GM13977 (cell line): ENCODE data around the gene DIP2A.

Experiments
- DNase-seq: peaks from one replicate; pipeline ENCODE4 v3.0.0; 2012; ENCODE audit warnings: low spot score
- in situ Hi-C: fragments of 300-500 bp; cut with MboI; formaldehyde crosslinking; loops from one replicate; pipeline ENCODE4 v1.12.0; 2022; ENCODE audit warnings: low sequenced_read_pairs, low pct_unique_long_range_greater_than_20kb, mixed read lengths, inconsistent platforms; ENCODE audit not compliant: unreplicated experiment
- TF ChIP-seq, protein P1 (sequence below): IDR thresholded peaks from 2 replicates; pipeline ENCODE4 v1.5.1; 2012; ENCODE audit warnings: mild to moderate bottlenecking, control low read depth; ENCODE audit not compliant: insufficient read depth; ENCODE audit errors: extremely low read depth, missing control alignments

The DIP2A gene

DNA sequence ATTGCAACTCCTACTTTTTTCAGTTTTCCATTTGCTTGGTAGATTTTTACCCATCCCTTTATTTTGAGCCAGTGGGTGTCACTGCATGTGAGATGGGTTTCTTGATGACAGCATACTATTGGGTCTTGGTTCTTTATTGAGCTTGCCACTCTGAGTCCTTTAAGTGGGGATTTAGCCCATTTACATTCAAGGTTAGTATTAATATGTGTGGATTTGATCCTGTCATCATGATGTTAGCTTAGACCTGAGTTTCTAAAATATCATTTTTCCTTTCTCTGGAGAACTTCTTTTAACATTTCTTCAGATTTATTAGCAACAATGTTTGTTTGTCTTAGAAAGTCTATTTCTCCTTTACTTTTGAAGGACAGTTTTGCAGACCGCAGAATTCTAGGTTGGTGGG, 158.0 kb downstream of the DIP2A start:
- DNase-seq: no peak
- TF ChIP-seq, protein P1, sequence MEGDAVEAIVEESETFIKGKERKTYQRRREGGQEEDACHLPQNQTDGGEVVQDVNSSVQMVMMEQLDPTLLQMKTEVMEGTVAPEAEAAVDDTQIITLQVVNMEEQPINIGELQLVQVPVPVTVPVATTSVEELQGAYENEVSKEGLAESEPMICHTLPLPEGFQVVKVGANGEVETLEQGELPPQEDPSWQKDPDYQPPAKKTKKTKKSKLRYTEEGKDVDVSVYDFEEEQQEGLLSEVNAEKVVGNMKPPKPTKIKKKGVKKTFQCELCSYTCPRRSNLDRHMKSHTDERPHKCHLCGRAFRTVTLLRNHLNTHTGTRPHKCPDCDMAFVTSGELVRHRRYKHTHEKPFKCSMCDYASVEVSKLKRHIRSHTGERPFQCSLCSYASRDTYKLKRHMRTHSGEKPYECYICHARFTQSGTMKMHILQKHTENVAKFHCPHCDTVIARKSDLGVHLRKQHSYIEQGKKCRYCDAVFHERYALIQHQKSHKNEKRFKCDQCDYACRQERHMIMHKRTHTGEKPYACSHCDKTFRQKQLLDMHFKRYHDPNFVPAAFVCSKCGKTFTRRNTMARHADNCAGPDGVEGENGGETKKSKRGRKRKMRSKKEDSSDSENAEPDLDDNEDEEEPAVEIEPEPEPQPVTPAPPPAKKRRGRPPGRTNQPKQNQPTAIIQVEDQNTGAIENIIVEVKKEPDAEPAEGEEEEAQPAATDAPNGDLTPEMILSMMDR: no peak
- in situ Hi-C loops: no loop called here

DNA sequence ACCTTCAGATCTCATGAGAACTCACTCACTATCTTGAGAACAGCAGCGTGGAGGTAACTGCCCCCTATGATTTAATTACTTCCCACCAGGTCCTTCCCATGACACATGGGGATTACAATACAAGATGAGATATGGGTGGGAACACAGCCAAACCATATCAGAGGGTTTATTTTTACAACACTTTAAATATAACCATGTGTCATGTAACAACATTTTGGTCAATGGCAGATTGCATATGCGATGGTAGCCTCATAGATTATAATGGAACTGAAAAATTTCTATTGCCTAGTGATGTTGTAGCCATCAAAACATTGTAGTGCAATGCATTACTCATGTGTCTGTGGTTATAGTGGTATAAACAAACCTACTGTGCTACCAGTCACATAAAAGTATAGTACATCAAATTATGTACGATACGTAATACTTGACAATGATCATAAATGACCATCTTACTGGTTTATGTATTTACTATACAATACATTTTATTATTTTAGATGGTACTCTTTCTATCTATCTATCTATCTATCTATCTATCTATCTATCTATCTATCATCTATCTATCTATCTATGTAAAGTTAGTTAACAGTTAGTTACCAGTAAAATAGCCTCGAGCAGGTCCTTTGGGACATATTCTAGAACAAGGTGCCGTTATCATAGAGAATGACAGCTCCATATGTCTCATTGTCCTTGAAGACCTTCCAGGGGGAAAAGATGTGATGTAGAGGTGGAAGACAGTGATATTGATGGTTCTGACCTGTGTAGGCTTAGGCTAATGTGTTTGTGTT, 158.8 kb downstream of the DIP2A start:
- no peak for DNase-seq
- in situ Hi-C loops: no loop called here
- TF ChIP-seq, protein P1: no peak

DNA sequence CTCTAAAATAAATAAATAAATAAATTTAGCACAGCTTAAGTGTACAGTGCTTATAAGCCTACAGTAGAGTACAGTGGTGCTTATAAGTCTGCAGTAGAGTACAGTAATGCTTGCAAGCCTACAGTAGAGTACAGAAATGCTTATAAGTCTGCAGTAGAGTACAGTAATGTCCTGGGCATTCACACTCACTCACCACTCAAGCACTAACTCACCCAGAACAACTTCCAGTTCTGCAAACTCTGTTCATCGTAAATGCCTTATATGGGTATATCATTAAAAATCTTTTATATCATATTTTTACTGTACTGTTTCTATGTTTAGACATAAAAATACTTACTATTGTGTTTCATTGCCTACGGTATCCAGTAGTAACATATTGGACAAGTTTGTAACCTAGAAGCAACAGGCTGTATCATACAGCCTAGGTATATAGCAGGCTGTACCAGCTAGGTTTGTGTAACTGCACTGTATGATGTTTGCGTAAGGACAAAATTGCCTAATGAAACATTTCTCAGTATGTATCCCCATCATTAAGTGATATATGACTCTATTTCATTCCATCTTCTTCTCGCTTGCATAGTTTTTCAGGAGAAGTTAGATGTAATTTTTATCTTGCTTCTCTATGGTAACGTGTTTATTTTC, 160.2 kb downstream of the DIP2A start:
- in situ Hi-C loops: no loop called here
- DNase-seq: no peak
- TF ChIP-seq, protein P1: no peak
